ENCODE measurements around the gene MAGI2. TPM values are rescaled to one million over a fixed set of nuclear protein-coding genes. Genes with fewer than 3 reads are reported as not detected.

The MAGI2 gene
- total and polyA plus RNA-seq, 2 donors (not counting 3 experiments of a cell fraction or from before 2014, with no cell fraction given), result 0.28 to 6.0 TPM

- ChIA-PET CTCF (interaction anchor here (1.2 kb wide), 1 partner anchor 662 kb away, joined by 3 read pairs; no protein-coding TSS in a partner anchor), POLR2A (no interaction called here)
- Histone ChIP-seq H3K4me3 (replicated peaks in 1 of 3; ENCODE audit: insufficient read depth in 1 of 3, low read depth in 1 of 3, low read length in 3 of 3) (no peak overlapping the region), H3K4me1 (ENCODE audit: control insufficient read depth, extremely low read depth, insufficient read depth, low read length) (no peaks in the 10 kb centered on the region), H2AFZ (ENCODE audit: low read depth, low read length) (no peak overlapping the region), H4K20me1 (replicated peaks; ENCODE audit: control insufficient read depth, extremely low read depth, insufficient read depth, low read length) (no peaks in the 10 kb centered on the region), H3K27me3 (ENCODE audit: control insufficient read depth in 2 of 2, insufficient read depth in 2 of 2, low read length in 2 of 2) (no peaks in the 10 kb centered on the region), H3K9ac (replicated peaks; ENCODE audit: extremely low read depth, insufficient read depth, low read length) (no peak overlapping the region), H3K27ac (ENCODE audit: insufficient read depth, low read depth, low read length) (no peak overlapping the region), H3K9me1 (replicated peaks; ENCODE audit: control insufficient read depth, extremely low read depth, insufficient read depth, low read length) (no peaks in the 10 kb centered on the region), H3K9me3 (replicated peaks; ENCODE audit: control insufficient read depth, insufficient read depth, low read length) (no peaks in the 10 kb centered on the region), H3K4me2 (ENCODE audit: insufficient read depth, low read length) (no peak overlapping the region), H3K79me2 (ENCODE audit: control insufficient read depth, insufficient read depth, low read length) (no peaks in the 10 kb centered on the region), H3K36me3 (ENCODE audit: control insufficient read depth in 2 of 2, extremely low read depth in 1 of 2, insufficient read depth in 2 of 2, low read length in 2 of 2) (no peaks in the 10 kb centered on the region)
- TF ChIP-seq CTCF (IDR thresholded peaks at IDR 0.05; ENCODE audit: extremely low read depth in 1 of 2, insufficient read depth in 1 of 2, low read depth in 1 of 2, low read length in 2 of 2), result no peak
- TF ChIP-seq POLR2AphosphoS5 (IDR thresholded peaks at IDR 0.05; ENCODE audit: insufficient read depth, low read depth, low read length), result no peak
- no peak for TF ChIP-seq MAX (IDR thresholded peaks at IDR 0.05; ENCODE audit: insufficient read depth, insufficient read length)
- no peak for TF ChIP-seq MYC (IDR thresholded peaks at IDR 0.05; ENCODE audit: low read depth, low read length)
- TF ChIP-seq GATA2 (IDR thresholded peaks at IDR 0.05; ENCODE audit: insufficient read depth, insufficient read length, low read depth, low read length), result no peak
- TF ChIP-seq JUN (IDR thresholded peaks at IDR 0.05; ENCODE audit: borderline replicate concordance, insufficient read depth, insufficient read length, low read depth), result no peak
- TF ChIP-seq EZH2 (IDR thresholded peaks at IDR 0.05; ENCODE audit: borderline replicate concordance, low read depth, low read length, severe bottlenecking), result no peak
- TF ChIP-seq FOS (IDR thresholded peaks at IDR 0.05; ENCODE audit: borderline replicate concordance, insufficient read depth, low read length), result no peak
- TF ChIP-seq POLR2A (IDR thresholded peaks at IDR 0.05; ENCODE audit: low read depth, low read length), result no peak
- DNase-seq (ENCODE audit: low read depth, low spot score), result no peak
- FAIRE-seq, result no peak
- intact Hi-C loops (cut with micrococcal nuclease), result no loop called here
- dilution Hi-C loops (cut with MboI; ENCODE audit: extremely low pct_ligation_motif_present, low sequenced_read_pairs), result no loop called here
- no TSS peak for BruUV-seq (replicated peaks)
Measured at GRCh38 chr7:78514634-78515033, 938.8 kb downstream of the MAGI2 start.
